ENCODE results near the gene HOOK2. TPM values are rescaled to one million over a fixed set of nuclear protein-coding genes. Genes with fewer than 3 reads are reported as not detected.

The HOOK2 gene
- total and polyA plus RNA-seq, 2 of the 13 experiments (the other 11 are each of a cell fraction or from before 2014, with no cell fraction given) = 9.2 to 12.9 TPM

DNA sequence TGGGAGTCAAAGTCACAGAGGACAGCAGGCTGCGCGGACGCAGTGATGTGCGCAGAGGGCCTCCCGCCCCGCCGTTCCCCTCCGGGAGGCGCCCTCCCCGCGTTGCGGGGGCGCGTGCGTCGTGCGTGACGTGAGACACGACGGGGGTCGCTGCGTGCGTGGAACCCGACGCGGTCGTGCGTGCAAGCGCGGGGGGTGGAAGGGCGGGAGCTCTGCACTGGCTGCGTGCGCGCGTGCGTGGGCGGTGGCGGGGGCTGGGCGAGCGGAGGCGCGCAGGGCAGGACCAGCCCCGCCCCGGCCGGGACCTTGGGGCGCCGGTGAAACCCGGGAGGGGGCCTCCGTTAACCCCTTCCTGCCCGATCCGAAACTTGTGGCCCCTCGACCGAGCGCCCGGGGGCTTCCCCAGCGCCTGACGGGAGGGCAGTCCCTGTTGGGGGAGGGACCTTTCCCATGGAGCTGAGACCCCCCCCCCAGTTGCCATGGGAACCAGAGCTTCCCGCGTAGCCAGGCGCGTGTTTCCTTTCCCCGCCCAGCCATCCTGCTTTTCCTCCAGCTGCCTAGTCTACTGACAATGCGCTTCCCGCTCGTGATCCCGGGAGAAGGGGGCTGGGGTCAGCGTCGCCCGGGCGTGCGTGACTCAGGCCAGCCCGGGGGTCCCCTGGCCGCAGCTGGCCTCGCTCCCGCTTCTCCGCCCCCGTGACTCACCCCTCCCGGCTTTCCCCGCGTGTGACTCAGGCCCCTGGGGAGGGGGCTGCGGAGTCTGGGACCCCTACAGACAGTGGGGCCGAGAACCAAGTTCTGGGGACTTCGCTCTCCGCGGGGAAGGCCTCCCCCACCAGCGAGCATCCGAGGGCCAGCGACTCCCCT is 7.3 kb upstream of the HOOK2 start (continued):
- TF ChIP-seq CAMTA2 (CRISPR knock-in tag; IDR thresholded peaks at IDR 0.05; ENCODE audit: borderline replicate concordance) (no peak), ZNF282 (IDR thresholded peaks at IDR 0.05; ENCODE audit: partially characterized antibody) (no peak), ZNF749 (CRISPR knock-in tag; IDR thresholded peaks at IDR 0.05; ENCODE audit: borderline replicate concordance) (no peak), LCORL (IDR thresholded peaks at IDR 0.05) (no peak), LCORL (CRISPR knock-in tag; IDR thresholded peaks at IDR 0.05) (0 out of 2 replicates have a peak, but pooled peaks have one; percentile 17), KDM1A (CRISPR knock-in tag; IDR thresholded peaks at IDR 0.05) (no peak; the same call in 1 of the 2 replicates), MBD4 (IDR thresholded peaks at IDR 0.05; ENCODE audit: borderline replicate concordance, low read length) (no peak), ZNF543 (CRISPR knock-in tag; IDR thresholded peaks at IDR 0.05) (no peak), SCMH1 (CRISPR knock-in tag; IDR thresholded peaks at IDR 0.05; ENCODE audit: borderline replicate concordance) (no peak), HNRNPL (IDR thresholded peaks at IDR 0.05; ENCODE audit: low read depth, low read length) (no peak), TCF12 (IDR thresholded peaks at IDR 0.05) (no peak), TCF12 (CRISPR knock-in tag; IDR thresholded peaks at IDR 0.05) (peak; percentile 45; the same call in 1 of the 2 replicates), TOE1 (CRISPR knock-in tag; IDR thresholded peaks at IDR 0.05) (no peak), ZIK1 (CRISPR knock-in tag; IDR thresholded peaks at IDR 0.05; ENCODE audit: borderline replicate concordance, low read depth) (no peak), HNRNPH1 (optimal IDR thresholded peaks at IDR 0.05; ENCODE audit: low read depth, low read length) (no peak), KDM5A (IDR thresholded peaks at IDR 0.05; ENCODE audit: borderline replicate concordance, low read length) (no peak), MAFF (IDR thresholded peaks at IDR 0.05; ENCODE audit: low read depth, low read length) (no peak), ZNF367 (CRISPR knock-in tag; IDR thresholded peaks at IDR 0.05; ENCODE audit: borderline replicate concordance) (no peak), RBFOX2 (IDR thresholded peaks at IDR 0.05; ENCODE audit: low read depth, low read length) (0 out of 2 replicates have a peak, but pooled peaks have one; percentile 25), U2AF2 (IDR thresholded peaks at IDR 0.05; ENCODE audit: low read depth, low read length) (no peak), HES4 (CRISPR knock-in tag; IDR thresholded peaks at IDR 0.05; ENCODE audit: borderline replicate concordance) (peak; percentile 73; the same call in 1 of the 2 replicates)
- TF ChIP-seq, protein P1, sequence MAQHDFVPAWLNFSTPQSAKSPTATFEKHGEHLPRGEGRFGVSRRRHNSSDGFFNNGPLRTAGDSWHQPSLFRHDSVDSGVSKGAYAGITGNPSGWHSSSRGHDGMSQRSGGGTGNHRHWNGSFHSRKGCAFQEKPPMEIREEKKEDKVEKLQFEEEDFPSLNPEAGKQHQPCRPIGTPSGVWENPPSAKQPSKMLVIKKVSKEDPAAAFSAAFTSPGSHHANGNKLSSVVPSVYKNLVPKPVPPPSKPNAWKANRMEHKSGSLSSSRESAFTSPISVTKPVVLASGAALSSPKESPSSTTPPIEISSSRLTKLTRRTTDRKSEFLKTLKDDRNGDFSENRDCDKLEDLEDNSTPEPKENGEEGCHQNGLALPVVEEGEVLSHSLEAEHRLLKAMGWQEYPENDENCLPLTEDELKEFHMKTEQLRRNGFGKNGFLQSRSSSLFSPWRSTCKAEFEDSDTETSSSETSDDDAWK (CRISPR knock-in tag; IDR thresholded peaks at IDR 0.05) = no peak
- TF ChIP-seq, protein P2, sequence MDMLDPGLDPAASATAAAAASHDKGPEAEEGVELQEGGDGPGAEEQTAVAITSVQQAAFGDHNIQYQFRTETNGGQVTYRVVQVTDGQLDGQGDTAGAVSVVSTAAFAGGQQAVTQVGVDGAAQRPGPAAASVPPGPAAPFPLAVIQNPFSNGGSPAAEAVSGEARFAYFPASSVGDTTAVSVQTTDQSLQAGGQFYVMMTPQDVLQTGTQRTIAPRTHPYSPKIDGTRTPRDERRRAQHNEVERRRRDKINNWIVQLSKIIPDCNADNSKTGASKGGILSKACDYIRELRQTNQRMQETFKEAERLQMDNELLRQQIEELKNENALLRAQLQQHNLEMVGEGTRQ (IDR thresholded peaks at IDR 0.05; ENCODE audit: low read depth, low read length) = no peak
- TF ChIP-seq, protein P2 (CRISPR knock-in tag; IDR thresholded peaks at IDR 0.05; ENCODE audit: borderline replicate concordance) = no peak
- TF ChIP-seq, protein P3, sequence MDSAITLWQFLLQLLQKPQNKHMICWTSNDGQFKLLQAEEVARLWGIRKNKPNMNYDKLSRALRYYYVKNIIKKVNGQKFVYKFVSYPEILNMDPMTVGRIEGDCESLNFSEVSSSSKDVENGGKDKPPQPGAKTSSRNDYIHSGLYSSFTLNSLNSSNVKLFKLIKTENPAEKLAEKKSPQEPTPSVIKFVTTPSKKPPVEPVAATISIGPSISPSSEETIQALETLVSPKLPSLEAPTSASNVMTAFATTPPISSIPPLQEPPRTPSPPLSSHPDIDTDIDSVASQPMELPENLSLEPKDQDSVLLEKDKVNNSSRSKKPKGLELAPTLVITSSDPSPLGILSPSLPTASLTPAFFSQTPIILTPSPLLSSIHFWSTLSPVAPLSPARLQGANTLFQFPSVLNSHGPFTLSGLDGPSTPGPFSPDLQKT (CRISPR knock-in tag; IDR thresholded peaks at IDR 0.05; ENCODE audit: borderline replicate concordance) = no peak
- TF ChIP-seq, protein P4, sequence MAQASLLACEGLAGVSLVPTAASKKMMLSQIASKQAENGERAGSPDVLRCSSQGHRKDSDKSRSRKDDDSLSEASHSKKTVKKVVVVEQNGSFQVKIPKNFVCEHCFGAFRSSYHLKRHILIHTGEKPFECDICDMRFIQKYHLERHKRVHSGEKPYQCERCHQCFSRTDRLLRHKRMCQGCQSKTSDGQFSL (CRISPR knock-in tag; IDR thresholded peaks at IDR 0.05) = 0 out of 2 replicates have a peak, but pooled peaks have one; percentile 48

Measured in HepG2 (cell line).